KOPT-K1 (cell line): Measurements from ENCODE around the gene LYPD4.

ENCODE experiments used
- H3K27ac ChIP-seq: fragments of 200-600 bp; sonication (generic); 2 replicates; pipeline ENCODE4 v1.5.1; 2016; ENCODE audit warnings: antibody characterized with exemption, mild to moderate bottlenecking, low read depth, low read length; ENCODE audit not compliant: poor library complexity, severe bottlenecking
- H3K36me3 ChIP-seq: fragments of 200-600 bp; sonication (generic); 2 replicates; pipeline ENCODE4 v1.5.1; 2017; ENCODE audit warnings: antibody characterized with exemption, mild to moderate bottlenecking, low read length, moderate library complexity; ENCODE audit not compliant: insufficient read depth
- H3K9me3 ChIP-seq: fragments of 200-600 bp; sonication (generic); 2 replicates; pipeline ENCODE4 v1.5.1; 2017; ENCODE audit warnings: antibody characterized with exemption, low read length, mild to moderate bottlenecking; ENCODE audit not compliant: insufficient read depth, poor library complexity, severe bottlenecking

Gene LYPD4

DNA sequence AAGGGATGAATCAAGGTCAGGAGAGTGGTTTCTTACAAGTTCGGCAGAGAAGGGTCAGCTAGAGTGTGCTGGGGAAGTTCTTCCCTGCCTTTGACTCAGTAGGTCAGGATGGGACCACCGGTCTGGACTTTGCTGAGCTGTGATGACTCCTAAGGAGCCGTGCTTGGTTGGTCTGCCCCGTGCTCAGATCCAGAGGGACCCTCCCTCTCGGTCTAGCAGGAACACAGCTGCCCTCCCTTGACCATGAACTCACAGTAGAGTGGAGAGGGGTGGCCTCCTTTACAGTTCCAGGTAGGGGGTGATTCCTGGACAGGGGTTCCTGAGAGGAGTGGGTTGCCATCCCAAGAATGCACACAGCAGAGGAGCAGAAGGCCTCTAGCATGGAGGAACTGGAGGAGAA lies 19.9 kb upstream of the LYPD4 start:
- Histone ChIP-seq H3K36me3 (peaks cover 87% of the 10 kb centered on the region), H3K9me3 (no peaks in the 10 kb centered on the region), H3K27ac (peak overlapping the region; percentile 18)

DNA sequence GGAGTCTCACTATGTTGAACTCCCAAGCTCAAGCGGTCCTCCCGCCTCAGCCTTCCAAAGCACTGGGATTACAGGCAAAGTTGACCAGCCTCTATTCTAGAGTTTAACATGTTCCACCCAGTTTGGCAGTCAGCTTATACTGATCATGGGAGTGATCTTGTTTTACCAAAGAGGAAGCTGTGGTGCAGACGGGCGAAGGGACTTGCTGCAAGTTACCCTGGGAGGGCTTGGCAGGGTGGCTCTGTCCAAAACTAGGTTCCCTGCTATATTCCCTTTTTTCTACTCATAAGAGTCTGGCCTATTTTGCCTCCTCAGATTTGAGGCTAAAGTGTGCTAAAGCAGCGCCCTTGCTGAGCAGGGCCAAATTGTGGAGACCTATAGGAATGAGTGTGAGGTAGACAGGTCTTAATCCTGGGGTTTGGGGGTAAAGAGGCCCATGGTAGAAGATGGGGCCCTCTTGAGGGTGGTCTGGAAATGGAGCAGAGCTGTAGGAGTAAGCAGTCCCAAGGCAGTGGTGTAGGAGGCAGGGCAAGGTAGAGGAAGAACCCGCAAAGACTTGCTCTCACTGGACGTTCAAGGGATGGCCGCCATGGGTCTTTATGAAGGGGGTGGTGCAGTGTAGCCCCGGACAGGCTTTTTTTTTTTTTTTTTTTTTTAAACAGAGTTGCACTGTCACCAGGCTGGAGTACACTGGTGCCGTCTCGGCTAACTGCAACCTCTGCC lies 18.9 kb upstream of the LYPD4 start:
- Histone ChIP-seq H3K36me3 (peaks cover 77% of the 10 kb centered on the region), H3K27ac (peak overlapping the region; percentile 32)

DNA sequence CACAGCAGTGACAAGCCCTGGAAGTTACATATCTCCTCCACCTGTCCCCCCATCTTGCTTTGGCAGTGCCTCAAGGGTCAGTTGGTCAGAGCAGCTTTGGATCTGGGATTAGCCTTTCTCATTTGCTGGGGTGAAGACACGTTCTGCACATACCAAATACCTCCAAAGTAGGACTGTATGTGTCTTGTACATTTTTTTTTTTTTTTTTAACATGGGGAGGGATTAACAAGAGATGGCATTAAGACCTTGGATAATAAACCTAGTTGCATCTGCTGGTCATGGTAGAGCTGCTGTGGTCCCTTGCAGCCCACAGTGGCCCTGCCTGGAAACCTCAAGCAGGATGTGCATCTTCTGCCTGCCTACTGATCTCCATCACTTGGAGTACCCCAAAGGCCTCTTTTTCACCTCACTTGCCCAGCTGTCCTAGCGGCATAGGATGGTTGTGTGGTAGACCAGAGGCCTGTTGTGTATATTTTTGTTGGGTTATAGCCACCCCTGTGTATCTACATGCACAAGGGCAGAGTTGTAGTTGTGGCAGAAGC lies 18.0 kb upstream of the LYPD4 start:
- H3K36me3 ChIP-seq: peaks cover 69% of the 10 kb centered on the region
- peak overlapping the region; percentile 94 for H3K27ac ChIP-seq
- no peaks in the 10 kb centered on the region for H3K9me3 ChIP-seq

More for the DNA sequence above, 18.9 kb upstream of the LYPD4 start:
- H3K9me3 ChIP-seq: no peaks in the 10 kb centered on the region

DNA sequence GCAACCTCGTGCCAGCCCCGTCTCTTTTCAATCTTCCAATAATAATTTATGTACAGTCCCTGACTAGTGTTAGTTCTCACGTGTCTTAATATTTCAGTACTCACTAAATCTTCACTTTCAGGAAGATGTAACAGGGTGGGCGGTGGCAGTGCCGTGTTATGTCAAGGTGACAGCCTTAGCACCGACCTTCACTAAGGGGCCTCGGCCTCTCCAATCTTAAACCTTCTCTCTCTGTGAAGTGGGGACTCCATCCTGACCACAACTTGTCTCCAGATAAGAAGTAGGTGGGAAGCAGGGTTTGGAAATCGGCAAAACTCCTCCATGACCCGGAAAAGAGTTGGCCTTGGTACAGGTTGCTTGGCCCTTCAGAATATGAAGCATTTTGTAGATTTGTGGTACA lies 17.4 kb upstream of the LYPD4 start:
- Histone ChIP-seq H3K27ac (peak overlapping the region; percentile 94), H3K9me3 (no peaks in the 10 kb centered on the region), H3K36me3 (peaks cover 62% of the 10 kb centered on the region)

DNA sequence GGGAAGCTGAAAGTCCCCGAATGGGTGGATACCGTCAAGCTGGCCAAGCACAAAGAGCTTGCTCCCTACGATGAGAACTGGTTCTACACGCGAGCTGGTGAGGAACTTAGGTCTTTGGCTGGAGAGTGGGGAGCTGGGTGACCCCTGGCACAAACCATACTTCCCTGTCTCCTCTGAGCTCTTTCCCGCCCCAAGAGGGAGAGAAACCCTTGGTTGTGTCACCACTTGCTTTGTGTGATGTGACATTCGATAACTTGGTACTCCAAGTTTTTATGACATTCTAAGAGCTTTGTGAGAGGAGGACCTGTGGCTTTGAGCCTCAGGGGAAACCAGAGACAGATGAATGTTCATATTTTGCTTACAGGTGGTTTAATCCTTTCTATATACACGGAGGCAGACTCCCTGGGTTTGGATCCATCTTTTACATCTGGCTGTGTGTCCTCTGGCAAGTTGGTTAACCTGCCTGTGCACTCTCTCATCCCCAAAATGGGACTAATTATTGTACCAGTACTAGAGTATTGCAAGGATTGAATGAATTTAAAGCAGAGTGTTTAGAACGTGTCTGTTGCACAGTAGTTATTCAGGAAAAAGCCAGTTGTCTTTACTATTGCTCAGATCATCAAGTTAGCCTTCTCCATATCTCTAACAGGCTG lies 16.8 kb upstream of the LYPD4 start:
- no peaks in the 10 kb centered on the region for H3K9me3 ChIP-seq
- H3K36me3 ChIP-seq: peaks cover 56% of the 10 kb centered on the region
- peak overlapping the region; percentile 94 for H3K27ac ChIP-seq

DNA sequence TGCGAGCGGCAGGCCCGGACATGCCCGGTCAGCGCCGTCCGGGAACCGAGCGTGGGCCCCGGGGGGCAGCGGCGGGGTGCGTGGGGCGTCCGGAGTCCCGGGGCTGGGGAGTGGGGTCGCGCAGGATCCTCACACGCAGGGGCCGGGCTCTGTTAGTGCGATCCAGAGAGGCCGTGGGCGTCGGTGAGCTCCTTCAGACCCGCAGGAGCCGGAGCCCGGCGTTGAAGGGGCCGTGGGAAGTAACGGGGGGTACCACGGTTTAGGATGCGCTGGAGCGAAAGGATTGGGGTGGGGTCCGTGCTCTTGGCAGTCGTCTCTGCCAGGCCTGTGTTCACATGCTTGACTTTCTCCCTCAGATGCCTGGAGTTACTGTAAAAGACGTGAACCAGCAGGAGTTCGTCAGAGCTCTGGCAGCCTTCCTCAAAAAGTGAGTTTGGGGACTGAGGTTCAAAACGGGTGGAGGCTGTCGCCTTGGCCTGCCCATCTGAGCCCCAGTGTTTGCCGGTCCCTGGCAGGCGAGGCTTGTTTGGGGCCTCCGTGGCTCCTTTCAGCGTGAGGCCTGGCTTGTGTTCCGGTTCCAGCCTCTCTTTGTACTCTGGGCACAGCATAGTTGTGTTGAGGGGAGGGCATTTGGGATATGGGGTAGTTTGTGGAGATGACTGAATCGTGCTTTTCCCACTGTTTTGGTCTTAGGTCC lies 16.1 kb upstream of the LYPD4 start:
- peaks cover 51% of the 10 kb centered on the region for H3K36me3 ChIP-seq
- peak overlapping the region; percentile 94 for H3K27ac ChIP-seq
- H3K9me3 ChIP-seq: no peaks in the 10 kb centered on the region

DNA sequence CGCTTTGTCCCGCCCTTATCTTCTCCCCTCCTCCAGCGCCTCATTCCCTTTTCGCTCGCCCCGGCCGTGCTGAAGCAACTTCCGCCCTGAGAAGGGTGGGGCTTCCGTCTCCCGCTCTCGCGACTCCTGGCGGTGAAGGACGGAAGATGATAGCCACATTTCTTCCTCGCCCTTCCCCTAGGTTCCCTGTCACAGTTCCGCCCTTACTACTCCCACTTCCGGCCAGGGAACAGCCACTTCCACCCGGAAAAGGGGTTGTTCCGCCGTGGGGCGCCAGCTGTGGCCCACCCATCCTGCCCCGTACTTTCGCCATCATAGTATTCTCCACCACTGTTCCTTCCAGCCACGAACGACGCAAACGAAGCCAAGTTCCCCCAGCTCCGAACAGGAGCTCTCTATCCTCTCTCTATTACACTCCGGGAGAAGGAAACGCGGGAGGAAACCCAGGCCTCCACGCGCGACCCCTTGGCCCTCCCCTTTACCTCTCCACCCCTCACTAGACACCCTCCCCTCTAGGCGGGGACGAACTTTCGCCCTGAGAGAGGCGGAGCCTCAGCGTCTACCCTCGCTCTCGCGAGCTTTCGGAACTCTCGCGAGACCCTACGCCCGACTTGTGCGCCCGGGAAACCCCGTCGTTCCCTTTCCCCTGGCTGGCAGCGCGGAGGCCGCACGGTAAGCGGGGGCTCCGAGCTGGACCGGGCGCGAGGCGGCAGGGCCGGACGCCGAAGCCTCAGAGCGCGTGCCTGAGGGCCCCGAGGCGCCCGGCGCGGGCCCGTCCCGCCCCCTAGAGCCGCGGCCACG lies 15.3 kb upstream of the LYPD4 start, which contains the start of gene RPS19:
RPS19 (plus strand) TSS at position 638 of the 801 bp plus-strand sequence. CDS start 520 bp downstream, outside the sequence.
- Histone ChIP-seq H3K27ac (peak within 1 kb of the TSS; percentile 94), H3K9me3 (no peaks in the 10 kb centered on the region)

DNA sequence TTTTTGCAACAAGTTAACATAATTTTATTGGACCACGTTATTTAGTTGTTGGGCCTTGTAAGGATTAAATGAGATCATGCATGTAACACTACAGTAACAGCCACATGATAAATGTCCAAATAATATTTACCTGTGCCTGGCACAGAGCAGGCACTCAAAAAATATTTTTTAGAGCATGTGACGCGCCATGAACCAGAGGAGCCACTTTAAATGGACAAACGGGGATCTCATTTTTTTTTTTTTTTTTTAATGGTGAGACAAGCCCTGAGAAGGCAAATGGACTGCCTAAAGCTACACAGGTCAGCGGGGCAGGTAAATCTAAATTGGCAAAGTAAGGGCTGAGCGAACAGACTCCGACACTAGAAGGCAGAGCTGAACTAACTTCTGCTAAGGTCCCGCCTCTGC lies 14.7 kb upstream of the LYPD4 start:
- H3K9me3 ChIP-seq: no peaks in the 10 kb centered on the region
- H3K27ac ChIP-seq: no peak overlapping the region
- peaks cover 37% of the 10 kb centered on the region for H3K36me3 ChIP-seq

More for the DNA sequence above, 15.3 kb upstream of the LYPD4 start, which contains the start of gene RPS19:
- H3K36me3 ChIP-seq: peaks cover 43% of the 10 kb centered on the region

DNA sequence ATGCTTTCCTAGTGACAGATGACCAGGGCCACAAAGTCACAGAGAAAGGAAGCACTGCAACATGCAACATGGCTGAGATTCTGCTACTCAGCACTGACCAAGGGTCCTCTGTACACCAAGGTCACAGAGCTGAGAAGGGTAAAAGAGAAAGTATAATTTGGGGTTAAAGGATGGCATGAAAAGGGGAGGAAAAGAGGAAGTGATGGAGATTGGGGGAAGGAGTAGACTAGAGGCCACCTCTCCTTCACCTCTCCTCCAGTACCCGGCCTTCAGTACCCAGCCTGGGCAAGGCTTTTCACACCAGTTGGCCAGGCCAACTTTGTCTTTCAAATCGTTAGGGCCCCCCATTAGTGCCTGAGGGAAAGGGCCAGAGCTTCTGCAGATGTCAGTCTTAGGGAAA lies 9.3 kb upstream of the LYPD4 start:
- H3K9me3 ChIP-seq: no peaks in the 10 kb centered on the region
- H3K36me3 ChIP-seq: no peaks in the 10 kb centered on the region
- no peak overlapping the region for H3K27ac ChIP-seq

DNA sequence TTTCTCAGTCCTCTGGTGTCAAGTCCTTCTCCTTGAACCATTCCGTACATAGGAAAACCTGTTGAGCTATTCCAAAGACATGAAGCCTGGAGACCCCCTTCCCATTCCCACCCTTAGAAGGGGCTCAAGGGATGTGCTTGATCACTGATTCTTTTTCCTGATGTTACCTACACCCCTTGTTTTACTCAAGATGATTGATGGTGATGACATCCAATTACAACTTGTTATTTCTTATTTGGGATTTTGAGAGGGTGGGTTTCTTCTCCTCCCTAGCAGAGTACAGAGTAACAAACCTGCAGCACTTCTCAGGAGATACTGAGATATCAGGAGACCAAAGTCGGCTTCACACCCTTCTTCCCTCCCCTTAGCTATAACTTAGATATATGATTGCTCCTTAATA lies 8.9 kb upstream of the LYPD4 start:
- Histone ChIP-seq H3K27ac (no peak overlapping the region), H3K9me3 (no peaks in the 10 kb centered on the region), H3K36me3 (no peaks in the 10 kb centered on the region)

DNA sequence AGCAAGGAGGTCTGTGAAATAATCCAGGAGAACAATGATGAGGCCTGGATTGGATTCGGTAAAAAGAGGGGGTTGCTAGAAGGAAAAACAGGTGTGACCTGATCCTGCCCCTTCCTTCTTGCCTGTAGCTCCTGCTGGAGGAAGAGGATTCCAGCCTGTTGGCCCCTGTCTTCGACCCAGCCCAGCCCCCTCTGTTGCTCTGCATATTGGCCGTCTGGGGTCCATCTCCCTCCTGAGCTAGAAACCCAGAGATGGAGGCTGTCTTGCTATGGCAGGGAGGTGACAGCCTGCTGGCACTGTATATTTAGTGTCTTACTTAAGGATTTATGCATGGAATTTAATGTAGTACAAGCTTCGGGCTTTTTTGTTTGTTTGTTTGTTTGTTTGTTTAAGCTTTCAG lies 7.0 kb upstream of the LYPD4 start:
- H3K36me3 ChIP-seq: no peaks in the 10 kb centered on the region
- H3K9me3 ChIP-seq: no peaks in the 10 kb centered on the region
- H3K27ac ChIP-seq: no peak overlapping the region

DNA sequence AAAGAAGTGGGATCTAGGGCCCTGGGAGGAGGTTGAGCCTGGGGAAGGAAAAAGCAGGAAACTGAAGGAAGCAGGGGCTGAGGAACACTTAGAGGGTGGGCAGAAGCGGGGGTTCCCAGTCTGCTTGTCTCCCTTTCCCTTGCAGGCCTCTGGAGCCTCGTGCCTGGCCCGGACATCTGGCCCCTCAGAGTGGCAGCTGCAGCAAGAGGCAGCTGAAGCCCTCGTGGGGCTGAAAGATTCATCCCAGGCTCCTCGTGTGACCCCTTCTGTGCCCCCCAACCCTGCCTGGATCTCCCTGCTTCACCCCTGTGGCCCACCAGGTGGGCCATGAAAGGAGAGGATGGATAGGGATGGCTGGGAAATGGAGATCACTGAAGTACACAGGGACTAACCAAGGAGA lies 5.9 kb upstream of the LYPD4 start:
- no peaks in the 10 kb centered on the region for H3K36me3 ChIP-seq
- no peak overlapping the region for H3K27ac ChIP-seq
- no peaks in the 10 kb centered on the region for H3K9me3 ChIP-seq

DNA sequence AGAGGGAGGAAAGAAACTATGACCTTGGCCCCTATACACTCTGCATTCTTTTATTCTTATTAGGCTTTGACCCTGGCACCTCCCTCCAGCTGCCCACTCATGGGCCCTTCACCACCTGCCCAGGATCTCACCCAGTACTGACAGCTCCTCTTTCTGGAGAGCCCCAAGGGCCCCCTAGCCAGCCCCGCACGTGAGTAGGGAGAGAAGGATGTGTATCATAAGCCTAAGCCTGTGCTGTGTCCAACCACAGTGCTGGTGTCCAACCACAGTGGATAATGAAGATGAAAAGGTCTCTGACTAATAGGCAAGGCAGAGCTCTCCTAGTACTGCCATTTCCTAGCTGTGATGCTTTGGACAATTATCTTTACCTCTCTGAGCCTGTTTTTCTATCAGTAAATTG lies 4.6 kb upstream of the LYPD4 start:
- Histone ChIP-seq H3K9me3 (no peaks in the 10 kb centered on the region), H3K27ac (no peak overlapping the region), H3K36me3 (no peaks in the 10 kb centered on the region)

DNA sequence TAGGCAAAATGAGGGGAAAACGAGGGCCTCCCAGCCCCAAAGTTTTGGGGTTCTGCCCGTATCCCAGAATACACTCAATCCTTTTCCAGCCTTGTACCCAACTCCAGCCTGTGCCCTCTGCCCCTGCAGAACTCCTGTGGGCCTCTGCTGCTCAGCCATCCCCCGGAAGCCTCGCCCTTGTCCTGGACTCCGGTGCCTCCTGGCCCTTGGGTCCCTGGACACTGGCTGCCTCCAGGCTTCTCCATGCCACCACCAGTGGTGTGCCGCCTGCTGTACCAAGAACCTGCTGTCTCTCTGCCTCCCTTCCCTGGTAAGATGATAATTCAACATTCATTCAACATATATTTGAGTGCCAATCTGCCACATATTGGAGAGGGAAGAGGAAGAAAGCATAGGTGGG lies 4.2 kb upstream of the LYPD4 start:
- H3K9me3 ChIP-seq: no peaks in the 10 kb centered on the region
- H3K36me3 ChIP-seq: no peaks in the 10 kb centered on the region
- no peak overlapping the region for H3K27ac ChIP-seq
